K562 (cell line): ENCODE results near the gene SEMA4F.

ENCODE experiments used
- CBX5 ChIP-seq: IDR thresholded peaks from 2 replicates; pipeline ENCODE4 v1.6.1; 2014; ENCODE audit warnings: low read depth, borderline replicate concordance
- MTA3 ChIP-seq: fragments of 450-650 bp; formaldehyde crosslinking; IDR thresholded peaks from 2 replicates; pipeline ENCODE4 v1.6.1; 2017; ENCODE audit warnings: mild to moderate bottlenecking, borderline replicate concordance
- RFX5 ChIP-seq: IDR thresholded peaks from 2 replicates; pipeline ENCODE4 v1.6.1; 2011; ENCODE audit warnings: low read depth, mild to moderate bottlenecking, improper control_type of control experiment, low read length

GRCh38 chr2:74675090-74675489 is 21.0 kb downstream of the SEMA4F start:
- TF ChIP-seq RFX5 (no peak), MTA3 (no peak), CBX5 (no peak)
